Left forelimb (tissue), 1 donor: Measurements from ENCODE around the gene PRTFDC1.

Source experiments
- DNase-seq: peaks from one replicate; pipeline ENCODE4 v3.0.0-alpha.2; 2018; ENCODE audit warnings: low spot score

PRTFDC1 gene

GRCh38 chr10:24872049-24872789 lies 80.2 kb downstream of the PRTFDC1 start:
- no peak for DNase-seq

- no peak for DNase-seq
Measured at GRCh38 chr10:24871011-24871935, 81.1 kb downstream of the PRTFDC1 start.

GRCh38 chr10:24869354-24870015 lies 82.9 kb downstream of the PRTFDC1 start:
- DNase-seq = no peak

- no peak for DNase-seq
Measured at GRCh38 chr10:24866604-24867583, 85.5 kb downstream of the PRTFDC1 start.

GRCh38 chr10:24865783-24866182 lies 86.6 kb downstream of the PRTFDC1 start:
- no peak for DNase-seq

GRCh38 chr10:24862589-24862988 lies 89.8 kb downstream of the PRTFDC1 start:
- DNase-seq = no peak

GRCh38 chr10:24858288-24859270 lies 93.8 kb downstream of the PRTFDC1 start:
- no peak for DNase-seq

- DNase-seq = no peak
Measured at GRCh38 chr10:24857031-24857725, 95.2 kb downstream of the PRTFDC1 start.

GRCh38 chr10:24854256-24854655 lies 98.2 kb downstream of the PRTFDC1 start:
- DNase-seq = no peak

- no peak for DNase-seq
Measured at GRCh38 chr10:24853661-24854060, 98.7 kb downstream of the PRTFDC1 start.

- DNase-seq = no peak
Measured at GRCh38 chr10:24851629-24852028, 100.8 kb downstream of the PRTFDC1 start.

GRCh38 chr10:24850727-24851296 lies 101.6 kb downstream of the PRTFDC1 start:
- DNase-seq = no peak

GRCh38 chr10:24849501-24850299 lies 102.7 kb downstream of the PRTFDC1 start:
- no peak for DNase-seq

GRCh38 chr10:24849051-24849450 lies 103.4 kb downstream of the PRTFDC1 start:
- no peak for DNase-seq

- DNase-seq = no peak
Measured at GRCh38 chr10:24848195-24848594, 104.2 kb downstream of the PRTFDC1 start.

GRCh38 chr10:24847112-24848070 lies 105.0 kb downstream of the PRTFDC1 start:
- DNase-seq = no peak

- DNase-seq = no peak
Measured at GRCh38 chr10:24844742-24845141, 107.7 kb downstream of the PRTFDC1 start.
